K562 (cell line): ENCODE results near the gene OR10G2. TPM values are rescaled to one million over a fixed set of nuclear protein-coding genes. Genes with fewer than 3 reads are reported as not detected.

Experiments used
- ATAC-seq: fragments of 200-7000 bp; cut with Tn5 transposase; 3 replicates; pipeline ENCODE4 v1.9.1; 2020; ENCODE audit warnings: moderate library complexity
- BruUV-seq: library from RNA; stranded (reverse); fragments of 400-500 nt; replicated peaks from 2 replicates; lab custom pipeline; 2021; lab: Mats Ljungman, UMichigan
- CTCF ChIA-PET: fragments of 300-600 bp; formaldehyde crosslinking; extraction: SDS; loops from one replicate; lab custom pipeline; 2021; ENCODE audit warnings: low intra/inter-chr PET ratio; lab: Yijun Ruan, JAX
- POLR2A ChIA-PET: fragments of 300-600, 350-650 bp; sonication (Branson Sonifier 250); formaldehyde crosslinking; extraction: SDS; loops from one replicate; lab custom pipeline; 2021; ENCODE audit warnings: antibody characterized with exemption, inconsistent platforms; lab: Yijun Ruan, JAX
- DNase-seq, 4 experiments: peaks; one replicate each; pipeline versions ENCODE4 v3.0.0 to v3.0.0-alpha.2; 2011 to 2018; ENCODE audit warnings: low spot score in 3 of 4, mixed read lengths in 3 of 4; ENCODE audit errors: extremely low read depth in 1 of 4
- FAIRE-seq: peaks from 2 replicates; lab custom pipeline; 2011; peaks lifted over from hg19 to GRCh38; lab: Jason Lieb, UNC
- H2AFZ ChIP-seq: 2 replicates; pipeline ENCODE4 v1.6.0; 2011; ENCODE audit warnings: low read depth, low read length, control low read depth, inconsistent platforms
- H3K27ac ChIP-seq: fragments of 200-600 bp; 3 replicates; pipeline ENCODE4 v1.8.0; 2011; ENCODE audit warnings: low read depth, mild to moderate bottlenecking, control low read depth, inconsistent platforms, low read length, moderate library complexity, mixed read lengths; ENCODE audit errors: extremely low read depth
- H3K27me3 ChIP-seq, 2 experiments: fragments of 300-600 bp in 1 of 2; 2 replicates in 1 of 2; 3 replicates in 1 of 2; pipeline versions ENCODE4 v1.6.0 to v1.8.0; 2011; ENCODE audit warnings: inconsistent platforms in 2 of 2, low read length in 2 of 2, mild to moderate bottlenecking in 1 of 2, mixed read lengths in 1 of 2, moderate library complexity in 1 of 2; ENCODE audit not compliant: control insufficient read depth in 2 of 2, insufficient read depth in 2 of 2
- H3K36me3 ChIP-seq: fragments of 300-600 bp; 3 replicates; pipeline ENCODE4 v1.8.0; 2011; ENCODE audit warnings: mild to moderate bottlenecking, low read length, inconsistent platforms; ENCODE audit not compliant: control insufficient read depth, insufficient read depth
- H3K4me1 ChIP-seq, 2 experiments: fragments of 200-600 bp in 1 of 2; replicated peaks in 1 of 2; 2 replicates in 1 of 2; 3 replicates in 1 of 2; pipeline versions ENCODE4 v1.5.1 to v1.8.0; 2011; ENCODE audit warnings: inconsistent platforms in 2 of 2, low read length in 2 of 2, mild to moderate bottlenecking in 1 of 2, mixed read lengths in 1 of 2, moderate library complexity in 1 of 2; ENCODE audit not compliant: control insufficient read depth in 2 of 2, insufficient read depth in 2 of 2
- H3K4me2 ChIP-seq: 2 replicates; pipeline ENCODE4 v1.6.1; 2011; ENCODE audit warnings: low read length, control low read depth, inconsistent platforms, mixed read lengths; ENCODE audit not compliant: insufficient read depth
- H3K4me3 ChIP-seq: fragments of 200-600 bp; sonication (generic), shearing (Covaris generic); 2 replicates; pipeline ENCODE4 v1.5.1; 2016; ENCODE audit warnings: control low read depth, inconsistent platforms
- H3K79me2 ChIP-seq: fragments of 200-600 bp; 3 replicates; pipeline ENCODE4 v1.8.0; 2011; ENCODE audit warnings: low read length, inconsistent platforms; ENCODE audit not compliant: control insufficient read depth, insufficient read depth
- H3K9ac ChIP-seq, 2 experiments: 2 replicates each; pipeline versions ENCODE4 v1.6.0 to v1.6.1; 2011; ENCODE audit warnings: low read depth in 2 of 2, low read length in 2 of 2, control low read depth in 1 of 2, inconsistent platforms in 1 of 2, mild to moderate bottlenecking in 1 of 2, mixed read lengths in 1 of 2; ENCODE audit not compliant: insufficient read depth in 1 of 2
- H3K9me1 ChIP-seq: one replicate; pipeline ENCODE4 v1.6.0; 2011; ENCODE audit warnings: inconsistent platforms, mild to moderate bottlenecking, low read length, moderate library complexity; ENCODE audit not compliant: control insufficient read depth, insufficient read depth
- H3K9me3 ChIP-seq: replicated peaks from 2 replicates; pipeline ENCODE4 v1.5.1; 2011; ENCODE audit warnings: low read depth, low read length, inconsistent platforms; ENCODE audit not compliant: control insufficient read depth, insufficient read depth
- H4K20me1 ChIP-seq: replicated peaks from 2 replicates; pipeline ENCODE4 v1.6.1; 2011; ENCODE audit warnings: low read length, inconsistent platforms, mixed read lengths; ENCODE audit not compliant: control insufficient read depth, insufficient read depth
- EGR1 ChIP-seq: fragments of 450-650 bp; conservative IDR thresholded peaks from 2 replicates; pipeline ENCODE4 v1.6.1; 2017; ENCODE audit warnings: mild to moderate bottlenecking
- HDAC2 ChIP-seq: fragments of 450-650 bp; IDR thresholded peaks from 2 replicates; pipeline ENCODE4 v1.6.1; 2016; ENCODE audit warnings: mild to moderate bottlenecking
- PCBP1 ChIP-seq: fragments of 200-400 bp; formaldehyde crosslinking; IDR thresholded peaks from 2 replicates; pipeline ENCODE4 v1.6.1; 2018; ENCODE audit warnings: mild to moderate bottlenecking, low read depth, low read length; ENCODE audit not compliant: poor library complexity, severe bottlenecking
- RB1 ChIP-seq: fragments of 450-650 bp; IDR thresholded peaks from 2 replicates; pipeline ENCODE4 v1.6.1; 2017; ENCODE audit warnings: low read depth, mild to moderate bottlenecking
- RBM22 ChIP-seq: fragments of 200-400 bp; formaldehyde crosslinking; IDR thresholded peaks from 2 replicates; pipeline ENCODE4 v1.6.1; 2018; ENCODE audit warnings: low read length, low read depth; ENCODE audit not compliant: poor library complexity, severe bottlenecking
- SMAD3 ChIP-seq: fragments of 450-650 bp; formaldehyde crosslinking; conservative IDR thresholded peaks from 2 replicates; pipeline ENCODE4 v1.4.0; 2020; ENCODE audit warnings: mild to moderate bottlenecking
- SMARCA4 ChIP-seq: fragments of 450-650 bp; IDR thresholded peaks from 2 replicates; pipeline ENCODE4 v1.6.1; 2016
- STAT5B ChIP-seq: fragments of 250-450 bp; sonication (Bioruptor Pico); IDR thresholded peaks from 2 replicates; pipeline ENCODE4 v1.8.0; 2021; ENCODE audit warnings: mild to moderate bottlenecking, inconsistent platforms
- ZNF586 ChIP-seq: fragments of 450-650 bp; formaldehyde crosslinking; conservative IDR thresholded peaks from 2 replicates; pipeline ENCODE4 v1.4.0; 2020; ENCODE audit warnings: mild to moderate bottlenecking, moderate library complexity
- ZNF785 ChIP-seq: fragments of 250-450 bp; sonication (Bioruptor Pico); IDR thresholded peaks from 2 replicates; pipeline ENCODE4 v1.4.0; 2020; ENCODE audit warnings: mild to moderate bottlenecking
- WGBS: fragments of 100-300 bp; shearing (Covaris generic); methylation state at CpG from one replicate; pipeline ENCODE4 v1.1.6; 2016; ENCODE audit warnings: low coverage, mixed read lengths; ENCODE audit not compliant: insufficient coverage; ENCODE audit errors: missing lambda C conversion rate; 5-methylcytosine and 5-hydroxymethylcytosine counted together
- in situ Hi-C: fragments of 300-500 bp; cut with MboI; formaldehyde crosslinking; loops from 4 replicates; pipeline ENCODE4 v1.15.0; 2018; ENCODE audit warnings: inconsistent platforms, mixed read lengths
- intact Hi-C: fragments of 100-400 bp; cut with micrococcal nuclease; formaldehyde crosslinking; loops from 2 replicates; pipeline ENCODE4 v1.14.2; 2022
- polyA plus RNA-seq, 8 experiments: library from polyadenylated mRNA; depleted of rRNA in 4 of 8; stranded (reverse) in 5 of 8; unstranded in 3 of 8; fragments of >200 nt; fragmentation: Nextera tagmentation in 2 of 8; fragmentation: Illumina TruSeq in 1 of 8; extraction: Ambion mirVana in 2 of 8; extraction: Trizol in 1 of 8; gene quantifications; 2 replicates each; pipeline versions ENCODE4 v1.2.1 to v1.2.3, GENCODE V29; 2011 to 2014; ENCODE audit warnings: inconsistent platforms in 1 of 8, missing spikeins in 1 of 8
- total RNA-seq, 7 experiments: library from RNA; depleted of rRNA in 6 of 7; stranded (reverse); fragments of >200 nt in 6 of 7; fragmentation: Illumina TruSeq in 2 of 7; extraction: Trizol in 2 of 7; gene quantifications; 2 replicates each; pipeline versions ENCODE4 v1.2.1 to v1.2.3, GENCODE V29; 2011 to 2021; ENCODE audit warnings: low replicate concordance in 1 of 7
- TF ChIP-seq, protein P1 (sequence below), 2 experiments: fragments of 450-650 bp in 1 of 2; IDR thresholded peaks; 2 replicates each; pipeline ENCODE4 v1.6.1; 2011 to 2017; ENCODE audit warnings: low read depth in 2 of 2, antibody characterized with exemption in 1 of 2, borderline replicate concordance in 1 of 2, low read length in 1 of 2, mild to moderate bottlenecking in 1 of 2, mixed read lengths in 1 of 2; ENCODE audit not compliant: control insufficient read depth in 1 of 2

OR10G2 gene
- total and polyA plus RNA-seq, 9 of the 15 experiments (the other 6 are each of a cell fraction or from before 2014, with no cell fraction given): not detected

DNA sequence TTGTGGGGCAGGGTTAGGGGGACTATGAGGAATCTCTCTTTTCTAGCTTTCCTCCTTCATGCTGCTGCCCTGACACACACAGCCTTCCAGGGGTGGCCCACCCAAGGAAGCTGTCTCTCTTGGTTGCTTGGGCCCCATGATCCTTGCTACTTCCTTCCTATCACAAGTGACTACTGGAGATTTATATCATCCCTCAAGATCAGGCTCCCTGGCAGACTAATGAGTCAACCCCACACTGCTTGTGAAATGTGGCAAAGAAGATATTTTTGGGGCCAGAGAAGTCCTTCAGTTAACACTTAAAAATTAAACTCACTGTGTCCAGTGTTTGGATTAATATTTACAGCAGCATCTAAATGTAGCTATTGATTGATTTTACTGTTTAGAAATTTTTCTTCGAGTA is 37.4 kb upstream of the OR10G2 start:
- CTCF ChIA-PET: no interaction called here
- in situ Hi-C loops: no loop called here
- DNase-seq: no peak
- BruUV-seq: no TSS peak
- ATAC-seq: no peak
- no peaks in the 10 kb centered on the region for H3K9me1 ChIP-seq
- POLR2A ChIA-PET: no interaction called here
- no peak for FAIRE-seq
- no peaks in the 10 kb centered on the region for H3K4me1 ChIP-seq
- no peak overlapping the region for H3K27ac ChIP-seq
- no peak overlapping the region for H2AFZ ChIP-seq
- no peak overlapping the region for H3K4me2 ChIP-seq
- 0% methylated on average over 1 of the region's 1 CpG for WGBS
- no peak overlapping the region for H3K4me3 ChIP-seq
- TF ChIP-seq ZNF586 (CRISPR knock-in tag) (no peak), RB1 (no peak), HDAC2 (no peak), STAT5B (CRISPR knock-in tag) (no peak), PCBP1 (no peak), SMAD3 (no peak), SMARCA4 (no peak), ZNF785 (CRISPR knock-in tag) (no peak), RBM22 (no peak), EGR1 (no peak)
- TF ChIP-seq, protein P1, sequence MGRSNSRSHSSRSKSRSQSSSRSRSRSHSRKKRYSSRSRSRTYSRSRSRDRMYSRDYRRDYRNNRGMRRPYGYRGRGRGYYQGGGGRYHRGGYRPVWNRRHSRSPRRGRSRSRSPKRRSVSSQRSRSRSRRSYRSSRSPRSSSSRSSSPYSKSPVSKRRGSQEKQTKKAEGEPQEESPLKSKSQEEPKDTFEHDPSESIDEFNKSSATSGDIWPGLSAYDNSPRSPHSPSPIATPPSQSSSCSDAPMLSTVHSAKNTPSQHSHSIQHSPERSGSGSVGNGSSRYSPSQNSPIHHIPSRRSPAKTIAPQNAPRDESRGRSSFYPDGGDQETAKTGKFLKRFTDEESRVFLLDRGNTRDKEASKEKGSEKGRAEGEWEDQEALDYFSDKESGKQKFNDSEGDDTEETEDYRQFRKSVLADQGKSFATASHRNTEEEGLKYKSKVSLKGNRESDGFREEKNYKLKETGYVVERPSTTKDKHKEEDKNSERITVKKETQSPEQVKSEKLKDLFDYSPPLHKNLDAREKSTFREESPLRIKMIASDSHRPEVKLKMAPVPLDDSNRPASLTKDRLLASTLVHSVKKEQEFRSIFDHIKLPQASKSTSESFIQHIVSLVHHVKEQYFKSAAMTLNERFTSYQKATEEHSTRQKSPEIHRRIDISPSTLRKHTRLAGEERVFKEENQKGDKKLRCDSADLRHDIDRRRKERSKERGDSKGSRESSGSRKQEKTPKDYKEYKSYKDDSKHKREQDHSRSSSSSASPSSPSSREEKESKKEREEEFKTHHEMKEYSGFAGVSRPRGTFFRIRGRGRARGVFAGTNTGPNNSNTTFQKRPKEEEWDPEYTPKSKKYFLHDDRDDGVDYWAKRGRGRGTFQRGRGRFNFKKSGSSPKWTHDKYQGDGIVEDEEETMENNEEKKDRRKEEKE (IDR thresholded peaks at IDR 0.05; ENCODE audit: borderline replicate concordance in 1 of 2, control insufficient read depth in 1 of 2, low read depth in 2 of 2, low read length in 1 of 2): no peak
- H4K20me1 ChIP-seq: no peaks in the 10 kb centered on the region
- intact Hi-C loops: no loop called here
- no peaks in the 10 kb centered on the region for H3K36me3 ChIP-seq
- H3K79me2 ChIP-seq: no peaks in the 10 kb centered on the region
- H3K27me3 ChIP-seq: peaks cover 0 to 10% of the 10 kb centered on the region in 2 experiments; a peak in 2 of 5 replicates
- H3K9me3 ChIP-seq: no peaks in the 10 kb centered on the region
- H3K9ac ChIP-seq: no peak overlapping the region; a peak in 1 of 4 replicates
